Measurements from ENCODE around the gene IGSF21. TPM values are rescaled to one million over a fixed set of nuclear protein-coding genes. Genes with fewer than 3 reads are reported as not detected.

The IGSF21 gene
- polyA plus RNA-seq, 3 donors = not detected

DNA sequence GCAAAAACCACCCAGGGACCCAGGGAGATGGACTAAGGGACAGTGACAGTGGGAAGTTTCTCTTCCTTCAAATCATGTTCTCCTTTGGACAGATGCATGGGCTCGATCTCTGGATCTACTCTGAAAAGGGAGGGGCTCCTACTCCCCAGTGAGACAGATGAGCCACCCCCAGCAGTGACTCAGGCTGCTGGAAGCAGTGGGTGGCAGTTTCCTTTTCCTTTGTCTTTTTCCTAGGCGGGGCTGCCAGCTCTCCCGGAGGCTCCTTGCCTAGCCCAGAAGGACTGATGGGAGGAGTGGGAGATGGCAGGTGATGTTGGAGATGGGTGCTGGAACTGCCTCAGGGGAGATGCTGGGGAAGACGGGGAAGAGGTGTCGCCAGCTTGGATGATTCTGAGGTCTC lies 41.0 kb upstream of the IGSF21 start:
- peaks cover 2% of the 10 kb centered on the region for H3K4me1 Mint-ChIP-seq
- H3K9ac ChIP-seq (ENCODE audit: insufficient read depth, low read length, poor library complexity, severe bottlenecking) = no peak overlapping the region
- H3K27ac ChIP-seq (ENCODE audit: low read depth in 1 of 2, low read length in 2 of 2) = no peak overlapping the region
- no peaks in the 10 kb centered on the region for H3K4me1 ChIP-seq (ENCODE audit: control insufficient read depth in 1 of 2, insufficient read depth in 2 of 2, low read length in 2 of 2)
- no peaks in the 10 kb centered on the region for H3K27me3 ChIP-seq (ENCODE audit: control insufficient read depth in 2 of 2, insufficient read depth in 2 of 2, low read length in 2 of 2)
- H2AFZ ChIP-seq (ENCODE audit: insufficient read depth, low read depth, low read length, poor library complexity, severe bottlenecking) = no peak overlapping the region
- intact Hi-C loops (cut with micrococcal nuclease) = no loop called here
- H3K36me3 Mint-ChIP-seq = no peaks in the 10 kb centered on the region
- no peak overlapping the region for H3K4me2 ChIP-seq (replicated peaks; ENCODE audit: extremely low read depth, low read length, poor library complexity, severe bottlenecking)
- H3K4me3 ChIP-seq (replicated peaks in 1 of 3; ENCODE audit: low read depth in 2 of 3, low read length in 3 of 3) = no peak overlapping the region
- H3K27ac Mint-ChIP-seq = no peak overlapping the region
- H3K27me3 Mint-ChIP-seq (ENCODE audit: low read depth in 3 of 3) = peaks cover 0 to 8% (median 0%) of the 10 kb centered on the region in 3 donors
- DNase-seq = no peak
- no CpG with 5 or more reads among the region's 5 CpGs for WGBS (ENCODE audit: insufficient coverage)
- no peaks in the 10 kb centered on the region for H3K36me3 ChIP-seq (replicated peaks in 1 of 2; ENCODE audit: control insufficient read depth in 1 of 2, insufficient read depth in 2 of 2, low read length in 2 of 2)
- H3K79me2 ChIP-seq (ENCODE audit: insufficient read depth, low read length) = no peaks in the 10 kb centered on the region
- H3K4me3 Mint-ChIP-seq = no peak overlapping the region
- H3K9me3 Mint-ChIP-seq = peaks cover 5 to 19% (median 8%) of the 10 kb centered on the region in 7 donors
- TF ChIP-seq, protein P1, sequence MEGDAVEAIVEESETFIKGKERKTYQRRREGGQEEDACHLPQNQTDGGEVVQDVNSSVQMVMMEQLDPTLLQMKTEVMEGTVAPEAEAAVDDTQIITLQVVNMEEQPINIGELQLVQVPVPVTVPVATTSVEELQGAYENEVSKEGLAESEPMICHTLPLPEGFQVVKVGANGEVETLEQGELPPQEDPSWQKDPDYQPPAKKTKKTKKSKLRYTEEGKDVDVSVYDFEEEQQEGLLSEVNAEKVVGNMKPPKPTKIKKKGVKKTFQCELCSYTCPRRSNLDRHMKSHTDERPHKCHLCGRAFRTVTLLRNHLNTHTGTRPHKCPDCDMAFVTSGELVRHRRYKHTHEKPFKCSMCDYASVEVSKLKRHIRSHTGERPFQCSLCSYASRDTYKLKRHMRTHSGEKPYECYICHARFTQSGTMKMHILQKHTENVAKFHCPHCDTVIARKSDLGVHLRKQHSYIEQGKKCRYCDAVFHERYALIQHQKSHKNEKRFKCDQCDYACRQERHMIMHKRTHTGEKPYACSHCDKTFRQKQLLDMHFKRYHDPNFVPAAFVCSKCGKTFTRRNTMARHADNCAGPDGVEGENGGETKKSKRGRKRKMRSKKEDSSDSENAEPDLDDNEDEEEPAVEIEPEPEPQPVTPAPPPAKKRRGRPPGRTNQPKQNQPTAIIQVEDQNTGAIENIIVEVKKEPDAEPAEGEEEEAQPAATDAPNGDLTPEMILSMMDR (IDR thresholded peaks at IDR 0.05) = no peak
- peaks cover 8 to 15% of the 10 kb centered on the region in 2 donors for H3K9me3 ChIP-seq (replicated peaks in 1 of 2; ENCODE audit: control insufficient read depth in 1 of 2, insufficient read depth in 1 of 2, low read length in 2 of 2)
- no peaks in the 10 kb centered on the region for H4K20me1 ChIP-seq (ENCODE audit: insufficient read depth, low read length)

DNA sequence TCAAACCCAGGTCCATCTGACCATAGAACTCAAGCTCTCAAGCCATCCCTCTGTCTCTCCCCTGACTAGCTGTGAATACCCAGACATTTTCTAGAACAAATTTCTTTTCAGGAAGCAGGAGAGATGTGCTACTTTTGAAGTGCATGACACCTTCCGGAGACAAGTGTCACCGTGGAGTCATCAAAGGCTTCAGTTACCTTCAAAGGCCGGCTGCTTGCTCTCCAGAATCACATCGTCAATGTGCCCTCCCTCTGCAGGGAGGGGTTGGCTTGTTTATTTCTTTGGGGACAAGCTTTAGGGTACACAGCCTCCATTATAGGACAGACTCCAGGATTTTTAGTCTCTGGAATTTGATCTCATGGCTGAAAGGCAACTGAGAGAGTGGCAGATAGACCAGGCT lies 37.7 kb upstream of the IGSF21 start:
- H3K9ac ChIP-seq (ENCODE audit: insufficient read depth, low read length, poor library complexity, severe bottlenecking) = no peak overlapping the region
- TF ChIP-seq, protein P1 (IDR thresholded peaks at IDR 0.05) = no peak
- H3K4me1 ChIP-seq (ENCODE audit: control insufficient read depth in 1 of 2, insufficient read depth in 2 of 2, low read length in 2 of 2) = no peaks in the 10 kb centered on the region
- Mint-ChIP-seq H3K36me3 (no peaks in the 10 kb centered on the region), H3K4me1 (peaks cover 2% of the 10 kb centered on the region), H3K9me3 (peaks cover 0 to 3% (median 0%) of the 10 kb centered on the region in 7 donors), H3K27me3 (ENCODE audit: low read depth in 3 of 3) (peaks cover 0 to 5% (median 2%) of the 10 kb centered on the region in 3 donors), H3K4me3 (no peak overlapping the region), H3K27ac (no peak overlapping the region)
- H4K20me1 ChIP-seq (ENCODE audit: insufficient read depth, low read length) = no peaks in the 10 kb centered on the region
- no peaks in the 10 kb centered on the region for H3K79me2 ChIP-seq (ENCODE audit: insufficient read depth, low read length)
- no peak overlapping the region for H3K27ac ChIP-seq (ENCODE audit: low read depth in 1 of 2, low read length in 2 of 2)
- no peaks in the 10 kb centered on the region for H3K36me3 ChIP-seq (replicated peaks in 1 of 2; ENCODE audit: control insufficient read depth in 1 of 2, insufficient read depth in 2 of 2, low read length in 2 of 2)
- no peak overlapping the region for H3K4me2 ChIP-seq (replicated peaks; ENCODE audit: extremely low read depth, low read length, poor library complexity, severe bottlenecking)
- H3K27me3 ChIP-seq (ENCODE audit: control insufficient read depth in 2 of 2, insufficient read depth in 2 of 2, low read length in 2 of 2) = no peaks in the 10 kb centered on the region
- 70% methylated on average over 3 of the region's 4 CpGs for WGBS (ENCODE audit: insufficient coverage)
- H2AFZ ChIP-seq (ENCODE audit: insufficient read depth, low read depth, low read length, poor library complexity, severe bottlenecking) = no peak overlapping the region
- H3K4me3 ChIP-seq (replicated peaks in 1 of 3; ENCODE audit: low read depth in 2 of 3, low read length in 3 of 3) = no peak overlapping the region
- H3K9me3 ChIP-seq (replicated peaks in 1 of 2; ENCODE audit: control insufficient read depth in 1 of 2, insufficient read depth in 1 of 2, low read length in 2 of 2) = no peaks in the 10 kb centered on the region
- intact Hi-C loops (cut with micrococcal nuclease) = no loop called here
- no peak for DNase-seq
